ENCODE results near the gene CDC6. TPM values are rescaled to one million over a fixed set of nuclear protein-coding genes. Genes with fewer than 3 reads are reported as not detected.
A peak's percentile ranks its signal among the peaks of the same experiment; 100 is the strongest.

Gene CDC6
- total and polyA plus RNA-seq, 3 donors from 2014 or later, result 12.4 to 22.8 (median 14.7) TPM

- Histone ChIP-seq H3K4me1 (peaks cover 66% of the 10 kb centered on the region), H3K4me3 (no peak overlapping the region), H3K36me3 (ENCODE audit: low read depth, missing control alignments) (no peaks in the 10 kb centered on the region), H3K9me3 (no peaks in the 10 kb centered on the region), H3K27me3 (no peaks in the 10 kb centered on the region), H3K27ac (no peak overlapping the region)
- WGBS, 2 donors, result 62 to 94% methylated on average over 2 of the region's 2 CpGs
- intact Hi-C loops (cut with DNase I; ENCODE audit: low total_unique reads), result loop anchor here (10.0 kb wide), 1 partner anchor 105 kb away; the partner anchor contains the start of gene TOP2A
- DNase-seq, result peak; percentile 39
- no peak for TF ChIP-seq CTCF (IDR thresholded peaks at IDR 0.05)
- TF ChIP-seq POLR2A (IDR thresholded peaks at IDR 0.05), result no peak
Measured at GRCh38 chr17:40309949-40310510, 22.4 kb downstream of the CDC6 start.

GRCh38 chr17:40310882-40311391 is 23.3 kb downstream of the CDC6 start:
- Histone ChIP-seq H3K36me3 (ENCODE audit: low read depth, missing control alignments) (no peaks in the 10 kb centered on the region), H3K4me3 (no peak overlapping the region), H3K27ac (peak overlapping the region in 1 of 2 donors; percentile 21), H3K4me1 (peaks cover 68% of the 10 kb centered on the region), H3K27me3 (no peaks in the 10 kb centered on the region), H3K9me3 (no peaks in the 10 kb centered on the region)
- 69 to 82% methylated on average over 7 of the region's 7 CpGs for WGBS, 2 donors
- peak; percentile 48 for DNase-seq
- TF ChIP-seq POLR2A (IDR thresholded peaks at IDR 0.05) (no peak), CTCF (IDR thresholded peaks at IDR 0.05) (no peak)
- intact Hi-C loops (cut with DNase I; ENCODE audit: low total_unique reads), result no loop called here

- Histone ChIP-seq H3K36me3 (ENCODE audit: low read depth, missing control alignments) (no peaks in the 10 kb centered on the region), H3K27me3 (no peaks in the 10 kb centered on the region), H3K4me1 (peaks cover 71% of the 10 kb centered on the region), H3K27ac (peak overlapping the region in 1 of 2 donors; percentile 39), H3K9me3 (no peaks in the 10 kb centered on the region), H3K4me3 (no peak overlapping the region)
- TF ChIP-seq CTCF (IDR thresholded peaks at IDR 0.05) (no peak), POLR2A (IDR thresholded peaks at IDR 0.05) (no peak)
- 48 to 53% methylated on average over 2 of the region's 2 CpGs for WGBS, 2 donors
- intact Hi-C loops (cut with DNase I; ENCODE audit: low total_unique reads), result no loop called here
- DNase-seq, result no peak
Measured at GRCh38 chr17:40311575-40311974, 23.9 kb downstream of the CDC6 start.

GRCh38 chr17:40312131-40312731 is 24.6 kb downstream of the CDC6 start:
- Histone ChIP-seq H3K27ac (no peak overlapping the region), H3K4me3 (no peak overlapping the region), H3K4me1 (peaks cover 71% of the 10 kb centered on the region), H3K9me3 (no peaks in the 10 kb centered on the region), H3K27me3 (no peaks in the 10 kb centered on the region), H3K36me3 (ENCODE audit: low read depth, missing control alignments) (no peaks in the 10 kb centered on the region)
- 50 to 53% methylated on average over 6 to 7 of the region's 7 CpGs for WGBS, 2 donors
- TF ChIP-seq CTCF (IDR thresholded peaks at IDR 0.05) (no peak), POLR2A (IDR thresholded peaks at IDR 0.05) (no peak)
- intact Hi-C loops (cut with DNase I; ENCODE audit: low total_unique reads), result no loop called here
- no peak for DNase-seq
